HUDEP-2 (cell line): ENCODE measurements around the gene AGFG1.

Experiments
- DNase-seq, 76 experiments: peaks; one replicate each; lab custom pipeline; 2025; ENCODE audit not compliant: unreplicated experiment in 76 of 76; lab: John Stamatoyannopoulos, UW

The AGFG1 gene

GRCh38 chr2:227602358-227602757, 130.4 kb downstream of the AGFG1 start:
- no peak for DNase-seq

GRCh38 chr2:227606476-227606875, 134.5 kb downstream of the AGFG1 start:
- DNase-seq: no peak

GRCh38 chr2:227607941-227608340, 136.0 kb downstream of the AGFG1 start:
- DNase-seq: no peak

GRCh38 chr2:227608561-227609338, 136.8 kb downstream of the AGFG1 start:
- DNase-seq: no peak

GRCh38 chr2:227610123-227610522, 138.2 kb downstream of the AGFG1 start:
- DNase-seq: no peak
